RPMI8226 (cell line): ENCODE measurements around the gene ZKSCAN1.

ENCODE experiments used
- DNase-seq: peaks from one replicate; pipeline ENCODE4 v3.0.0-alpha.2; 2015

The ZKSCAN1 gene

DNA sequence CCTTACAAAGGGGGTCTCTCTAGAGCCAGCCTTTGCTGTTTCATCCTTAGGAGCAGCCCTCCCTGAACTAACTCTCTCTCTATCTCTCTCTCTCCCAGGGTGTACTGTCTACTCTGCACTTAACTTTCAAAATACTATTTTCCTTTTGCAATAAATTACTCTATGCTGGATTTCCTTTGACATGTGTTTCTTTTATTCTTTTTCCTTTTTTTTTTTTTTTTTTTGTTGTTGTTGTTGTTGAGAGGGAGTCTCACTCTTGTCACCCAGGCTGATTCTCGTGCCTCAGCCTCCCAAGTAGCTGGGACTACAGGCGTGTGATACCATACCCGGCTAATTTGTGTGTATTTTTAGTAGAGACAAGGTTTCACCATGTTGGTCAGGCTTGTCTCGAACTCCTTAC, 67.6 kb downstream of the ZKSCAN1 start:
- DNase-seq = no peak

DNA sequence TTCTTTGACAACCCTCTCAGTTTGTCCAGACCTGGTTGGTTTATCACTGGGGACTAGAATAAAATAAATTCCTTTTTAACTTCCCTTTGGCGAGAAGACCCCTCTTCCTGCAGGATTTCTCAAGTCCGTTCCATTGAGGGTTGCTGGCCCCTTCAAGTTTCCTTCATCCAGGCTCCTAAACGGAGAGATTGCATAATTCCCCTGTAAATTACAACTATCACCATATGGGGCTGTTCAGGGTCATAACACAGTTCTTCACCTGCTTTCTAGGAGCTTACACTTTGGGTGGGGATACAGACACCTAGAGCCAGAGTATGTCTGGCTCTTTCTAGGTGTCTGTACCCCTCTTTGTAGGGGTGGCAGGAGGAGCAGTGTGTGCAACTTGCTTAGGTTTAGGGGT, 70.1 kb downstream of the ZKSCAN1 start:
- DNase-seq = no peak

DNA sequence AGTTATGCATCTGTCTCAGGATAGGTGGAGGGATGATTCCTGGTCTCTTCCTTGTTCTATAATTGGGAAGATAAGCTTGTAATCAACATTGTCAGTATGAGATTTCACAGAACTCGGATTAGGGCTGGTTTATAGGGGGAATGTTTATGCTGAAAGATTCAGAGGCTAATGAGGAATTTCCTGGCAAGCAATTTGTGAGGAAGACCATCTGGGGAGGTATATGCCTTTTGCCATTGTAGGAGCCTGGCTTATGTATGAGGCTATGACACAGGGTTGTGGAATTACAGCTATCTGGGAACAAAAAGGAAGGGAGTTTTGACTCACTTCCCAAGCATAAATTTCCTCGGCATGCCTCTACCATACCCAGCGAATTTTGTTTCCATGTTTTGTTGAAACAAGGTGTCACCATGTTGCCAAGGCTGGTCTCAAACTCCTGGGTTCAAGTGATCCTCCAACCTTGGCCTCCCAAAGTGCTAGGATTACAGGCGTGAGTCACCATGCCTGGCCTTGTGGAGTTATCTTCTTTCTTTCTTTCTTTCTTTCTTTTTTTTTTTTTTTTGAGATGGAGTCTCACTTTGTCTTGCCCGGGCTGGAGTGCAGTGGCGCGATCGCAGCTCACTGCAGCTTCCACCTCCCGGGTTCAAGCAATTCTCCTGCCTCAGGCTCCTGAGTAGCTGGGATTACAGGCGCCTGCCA, 71.8 kb downstream of the ZKSCAN1 start:
- no peak for DNase-seq

DNA sequence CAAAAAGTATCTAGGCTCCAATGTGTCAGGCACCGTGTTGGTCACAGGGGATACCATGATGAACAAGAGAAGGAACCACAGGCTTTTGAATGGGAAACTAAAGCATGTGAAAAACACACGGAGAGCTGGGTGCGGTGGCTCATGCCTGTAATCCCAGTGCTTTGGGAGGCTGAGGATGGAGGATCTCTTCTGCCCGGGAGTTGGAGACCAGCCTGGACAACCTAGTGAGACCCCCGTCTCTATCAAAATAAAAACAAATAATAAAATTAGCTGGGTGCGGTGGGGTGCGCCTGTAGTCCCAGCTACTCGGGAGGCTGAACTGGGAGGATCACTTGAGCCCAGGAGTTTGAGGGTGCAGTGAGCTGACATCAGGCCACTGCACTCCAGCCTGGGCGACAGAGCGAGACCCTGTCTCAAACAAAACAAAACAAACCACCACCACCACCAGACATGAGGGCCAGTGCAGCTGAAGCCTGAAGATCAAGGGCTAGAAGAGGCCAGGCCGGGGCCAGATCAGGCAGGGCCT, 72.8 kb downstream of the ZKSCAN1 start:
- DNase-seq = no peak

DNA sequence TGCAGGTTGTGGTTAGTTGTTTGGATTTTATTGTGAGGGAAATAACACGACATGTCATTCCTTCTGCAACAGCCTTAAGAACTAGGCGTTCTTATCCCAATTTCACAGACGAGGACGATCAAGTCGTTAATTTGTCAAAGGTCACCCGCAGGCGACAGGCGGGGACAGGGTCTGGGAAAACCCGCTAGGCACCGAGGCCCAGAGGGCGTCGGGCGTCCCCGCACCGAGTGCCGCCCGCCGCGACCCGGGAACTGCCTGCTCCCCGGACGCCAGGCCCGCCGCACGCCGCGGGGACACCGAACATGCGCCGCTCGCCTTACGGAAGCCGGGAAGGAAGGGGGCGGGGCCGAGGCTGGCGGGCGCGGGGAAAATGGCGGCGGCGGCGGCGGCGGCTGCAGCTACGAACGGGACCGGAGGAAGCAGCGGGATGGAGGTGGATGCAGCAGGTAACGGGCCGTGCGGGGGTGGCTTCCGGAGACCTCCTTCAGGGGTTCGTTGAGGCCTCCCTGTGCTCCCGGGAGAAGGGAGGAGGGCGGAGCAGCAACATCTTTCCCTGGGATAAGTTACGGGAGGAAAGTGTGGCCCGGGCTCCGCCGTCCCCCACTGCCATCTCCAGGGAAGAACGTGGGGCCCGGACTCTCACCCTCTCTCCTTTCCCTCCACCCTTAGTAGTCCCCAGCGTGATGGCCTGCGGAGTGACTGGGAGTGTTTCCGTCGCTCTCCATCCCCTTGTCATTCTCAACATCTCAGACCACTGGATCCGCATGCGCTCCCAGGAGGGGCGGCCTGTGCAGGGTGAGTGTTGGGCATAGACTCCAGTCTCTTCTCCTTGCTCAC, 73.4 kb downstream of the ZKSCAN1 start, which contains the start of gene COPS6:
TSS of gene COPS6 (plus strand) at position 349 of the 837 bp plus-strand sequence. CDS start at position 371, 22 bp downstream.
- DNase-seq = peak; percentile 89

DNA sequence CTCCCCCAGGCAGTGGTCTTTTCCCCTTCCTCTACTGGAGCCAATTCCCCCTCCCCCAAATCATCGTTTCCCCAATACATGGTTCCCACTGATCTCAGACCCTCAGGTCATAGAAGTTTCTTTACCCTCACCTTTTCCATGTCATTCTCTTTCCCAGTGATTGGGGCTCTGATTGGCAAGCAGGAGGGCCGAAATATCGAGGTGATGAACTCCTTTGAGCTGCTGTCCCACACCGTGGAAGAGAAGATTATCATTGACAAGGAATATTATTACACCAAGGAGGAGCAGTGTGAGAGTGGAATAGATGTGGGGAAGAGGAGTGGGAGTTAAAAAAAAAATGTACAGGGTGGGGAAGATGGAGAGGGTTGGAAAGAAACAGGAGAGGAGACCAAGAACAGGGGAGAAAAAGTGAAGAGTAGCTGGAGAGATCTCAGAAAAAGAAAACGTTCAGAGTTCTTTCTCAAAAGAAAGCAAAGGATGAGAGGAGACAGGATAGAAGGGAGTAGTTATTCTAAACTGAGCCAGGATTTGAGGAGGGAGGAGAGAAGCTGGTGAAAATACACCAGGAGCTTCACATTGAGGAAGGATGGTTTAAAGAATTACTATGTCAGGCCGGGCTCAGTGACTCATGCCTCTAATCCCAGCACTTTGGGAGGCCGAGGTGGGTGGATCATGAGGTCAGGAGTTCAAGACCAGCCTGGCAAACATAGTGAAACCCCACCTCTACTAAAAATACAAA, 74.2 kb downstream of the ZKSCAN1 start:
- no peak for DNase-seq

DNA sequence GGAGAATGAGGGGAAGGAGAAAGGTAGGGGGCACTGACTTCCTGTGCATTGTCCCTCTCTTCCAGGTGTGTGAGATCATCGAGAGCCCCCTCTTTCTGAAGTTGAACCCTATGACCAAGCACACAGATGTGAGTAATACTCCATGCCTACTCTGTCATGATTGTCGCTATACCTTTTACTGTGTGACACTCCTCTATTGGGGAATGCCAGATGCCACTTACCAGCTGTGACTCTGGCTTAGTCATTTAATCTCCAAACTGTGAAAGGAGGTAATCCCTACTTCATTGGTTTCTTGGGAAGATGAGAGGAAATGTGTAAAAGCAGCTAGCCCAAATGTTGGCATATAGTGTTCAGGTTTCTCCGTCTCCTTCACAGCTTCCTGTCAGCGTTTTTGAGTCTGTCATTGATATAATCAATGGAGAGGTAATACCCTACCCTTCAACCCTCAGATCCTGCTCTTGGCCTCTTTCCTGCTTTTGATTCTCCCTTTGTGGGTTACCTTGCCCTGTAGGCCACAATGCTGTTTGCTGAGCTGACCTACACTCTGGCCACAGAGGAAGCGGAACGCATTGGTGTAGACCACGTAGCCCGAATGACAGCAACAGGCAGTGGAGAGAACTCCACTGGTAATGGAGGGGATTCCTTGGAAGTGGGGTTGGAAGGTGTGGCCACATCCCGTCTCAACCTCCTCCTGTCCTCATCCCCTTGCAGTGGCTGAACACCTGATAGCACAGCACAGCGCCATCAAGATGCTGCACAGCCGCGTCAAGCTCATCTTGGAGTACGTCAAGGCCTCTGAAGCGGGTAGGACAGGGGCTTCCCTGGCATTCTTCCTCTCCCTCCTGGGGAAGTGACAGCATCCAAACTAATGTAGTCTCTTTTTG, 75.4 kb downstream of the ZKSCAN1 start:
- DNase-seq = no peak
